ENCODE measurements around the gene MACROD2.

MACROD2 gene

DNA sequence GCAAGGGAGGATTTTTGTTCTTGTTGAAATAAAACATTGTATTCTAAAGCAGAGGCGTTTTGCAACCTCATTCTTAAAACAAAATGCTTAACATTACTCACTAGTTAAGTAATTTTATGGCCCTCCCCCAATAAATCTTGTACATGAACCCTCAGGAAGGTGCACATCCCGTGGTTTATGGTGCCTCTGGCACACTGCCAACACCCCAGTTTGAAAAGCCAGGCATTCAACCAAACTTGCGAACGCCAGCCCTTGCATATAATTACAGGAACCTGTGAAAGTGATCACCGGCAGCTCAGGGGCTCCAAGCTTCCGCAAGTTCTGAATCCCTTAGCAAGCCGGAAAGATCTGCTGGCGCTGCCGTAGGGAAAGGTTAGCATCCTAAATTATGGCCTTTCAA, 1451.1 kb downstream of the MACROD2 start:
- TF ChIP-seq CTCF (IDR thresholded peaks at IDR 0.05; ENCODE audit: insufficient read depth, missing control alignments) = no peak
- no peak for FAIRE-seq
- DNase-seq (ENCODE audit: insufficient read length, low spot score) = no peak

DNA sequence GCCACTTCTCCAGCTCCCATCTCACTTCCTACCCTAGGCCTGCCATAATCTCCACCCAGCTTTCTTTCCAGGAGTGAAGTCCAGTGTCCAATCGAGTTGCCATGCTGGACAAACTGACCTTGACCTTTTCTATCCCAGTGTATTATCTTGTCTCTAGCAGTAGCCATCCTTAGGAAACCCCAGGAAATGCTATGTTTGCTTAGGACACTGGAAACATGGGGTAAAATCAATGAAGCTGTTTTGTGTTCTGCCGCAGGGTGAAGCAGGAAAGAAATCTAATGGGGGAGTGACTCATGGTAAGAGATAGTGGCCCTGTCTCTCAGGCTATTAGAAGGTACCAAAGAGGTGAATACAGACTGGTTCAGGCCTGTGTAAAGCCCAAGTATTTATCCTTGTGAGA, 1452.2 kb downstream of the MACROD2 start:
- FAIRE-seq = no peak
- no peak for TF ChIP-seq CTCF (IDR thresholded peaks at IDR 0.05; ENCODE audit: insufficient read depth, missing control alignments)
- DNase-seq (ENCODE audit: insufficient read length, low spot score) = no peak

DNA sequence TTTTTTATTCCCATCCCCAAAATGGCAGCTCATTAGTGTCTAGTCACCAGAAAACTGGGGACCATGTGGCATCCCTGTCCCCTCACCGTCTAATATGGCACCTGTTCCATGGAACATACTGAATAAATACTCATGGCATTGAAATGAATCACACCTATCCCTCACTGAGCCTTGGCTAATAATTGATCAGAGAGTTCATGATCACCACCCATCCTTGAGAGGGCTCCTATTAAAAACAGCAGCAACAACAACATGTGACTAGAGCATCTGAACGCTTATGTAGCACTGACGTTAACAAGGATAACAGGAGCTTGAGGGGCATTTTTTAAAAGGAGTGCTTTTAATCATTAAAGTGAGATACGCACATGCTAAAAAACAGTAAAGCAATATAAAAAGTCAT, 1453.7 kb downstream of the MACROD2 start:
- no peak for FAIRE-seq
- TF ChIP-seq CTCF (IDR thresholded peaks at IDR 0.05; ENCODE audit: insufficient read depth, missing control alignments) = no peak
- DNase-seq (ENCODE audit: insufficient read length, low spot score) = no peak

- FAIRE-seq = no peak
- no peak for TF ChIP-seq CTCF (IDR thresholded peaks at IDR 0.05; ENCODE audit: insufficient read depth, missing control alignments)
Observed at GRCh38 chr20:15451241-15451640, 1455.9 kb downstream of the MACROD2 start.

GRCh38 chr20:15455279-15455678, 1460.0 kb downstream of the MACROD2 start:
- DNase-seq (ENCODE audit: insufficient read length, low spot score) = no peak
- no peak for TF ChIP-seq CTCF (IDR thresholded peaks at IDR 0.05; ENCODE audit: insufficient read depth, missing control alignments)
- FAIRE-seq = no peak

More at GRCh38 chr20:15451241-15451640, 1455.9 kb downstream of the MACROD2 start:
- DNase-seq (ENCODE audit: insufficient read length, low spot score) = no peak

- FAIRE-seq (no peak), DNase-seq (ENCODE audit: insufficient read length, low spot score) (no peak)
- no peak for TF ChIP-seq CTCF (IDR thresholded peaks at IDR 0.05; ENCODE audit: insufficient read depth, missing control alignments)
Observed at GRCh38 chr20:15461938-15462337, 1466.6 kb downstream of the MACROD2 start.

- no peak for DNase-seq (ENCODE audit: insufficient read length, low spot score)
- no peak for TF ChIP-seq CTCF (IDR thresholded peaks at IDR 0.05; ENCODE audit: insufficient read depth, missing control alignments)
- no peak for FAIRE-seq
Observed at GRCh38 chr20:15475483-15475882, 1480.2 kb downstream of the MACROD2 start.

Measured in D721Med (cell line).